ENCODE results near the gene NUTM1. TPM values are rescaled to one million over a fixed set of nuclear protein-coding genes. Genes with fewer than 3 reads are reported as not detected.

The NUTM1 gene
- total and polyA plus RNA-seq, 9 donors, result 0.04 to 0.05 TPM; not detected in 7

DNA sequence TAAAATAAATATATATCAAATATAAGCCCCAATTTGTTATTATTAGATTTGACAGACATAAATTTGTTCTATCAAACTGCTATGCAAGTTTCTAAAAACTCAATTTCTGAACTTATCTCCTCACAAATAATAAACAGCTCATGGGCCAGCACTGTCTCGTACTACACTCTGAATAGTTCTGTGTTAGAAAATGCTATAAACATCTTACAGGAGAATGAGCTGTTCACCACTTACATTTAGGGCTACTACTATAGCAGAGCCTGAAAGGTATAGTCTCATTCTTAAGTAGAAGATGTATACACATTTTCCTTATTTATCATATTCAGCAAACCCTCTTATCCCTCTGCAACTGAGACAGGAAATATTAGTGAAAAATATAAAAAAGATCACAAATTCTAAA lies 18.2 kb upstream of the NUTM1 start:
- Histone ChIP-seq H3K4me3 (ENCODE audit: low read length) (no peak overlapping the region), H3K36me3 (ENCODE audit: control insufficient read depth, insufficient read depth, low read length) (no peaks in the 10 kb centered on the region), H3K4me1 (ENCODE audit: control insufficient read depth, insufficient read depth, low read length) (no peaks in the 10 kb centered on the region), H3K27me3 (ENCODE audit: control insufficient read depth, insufficient read depth, low read length) (no peaks in the 10 kb centered on the region), H3K9me3 (replicated peaks; ENCODE audit: control insufficient read depth, low read depth, low read length) (no peaks in the 10 kb centered on the region), H3K27ac (ENCODE audit: low read length) (no peak overlapping the region)
- DNase-seq, result no peak
- no CpG with 5 or more reads among the region's 1 CpG for WGBS (ENCODE audit: insufficient coverage)

DNA sequence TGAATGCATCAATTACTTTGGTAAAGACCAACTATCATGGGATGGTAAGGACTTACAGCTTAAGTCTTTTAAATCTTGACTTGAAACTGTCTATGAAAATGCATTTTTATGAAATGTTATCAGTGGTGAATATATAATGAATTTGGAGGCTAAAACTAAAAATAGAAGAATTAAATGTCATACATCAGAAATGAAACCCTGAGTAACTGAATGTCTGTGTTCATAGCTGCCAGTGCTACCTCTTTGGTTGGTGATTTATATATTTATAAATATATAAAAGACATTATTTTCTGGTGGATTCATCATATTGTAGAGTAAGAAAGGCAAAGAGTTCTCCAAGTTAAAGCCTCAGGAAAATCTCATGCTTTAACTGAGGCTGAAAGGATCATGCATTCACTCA lies 17.7 kb upstream of the NUTM1 start:
- Histone ChIP-seq H3K36me3 (ENCODE audit: control insufficient read depth, insufficient read depth, low read length) (no peaks in the 10 kb centered on the region), H3K4me3 (ENCODE audit: low read length) (no peak overlapping the region), H3K27me3 (ENCODE audit: control insufficient read depth, insufficient read depth, low read length) (no peaks in the 10 kb centered on the region), H3K4me1 (ENCODE audit: control insufficient read depth, insufficient read depth, low read length) (no peaks in the 10 kb centered on the region), H3K27ac (ENCODE audit: low read length) (no peak overlapping the region), H3K9me3 (replicated peaks; ENCODE audit: control insufficient read depth, low read depth, low read length) (no peaks in the 10 kb centered on the region)
- no peak for DNase-seq

DNA sequence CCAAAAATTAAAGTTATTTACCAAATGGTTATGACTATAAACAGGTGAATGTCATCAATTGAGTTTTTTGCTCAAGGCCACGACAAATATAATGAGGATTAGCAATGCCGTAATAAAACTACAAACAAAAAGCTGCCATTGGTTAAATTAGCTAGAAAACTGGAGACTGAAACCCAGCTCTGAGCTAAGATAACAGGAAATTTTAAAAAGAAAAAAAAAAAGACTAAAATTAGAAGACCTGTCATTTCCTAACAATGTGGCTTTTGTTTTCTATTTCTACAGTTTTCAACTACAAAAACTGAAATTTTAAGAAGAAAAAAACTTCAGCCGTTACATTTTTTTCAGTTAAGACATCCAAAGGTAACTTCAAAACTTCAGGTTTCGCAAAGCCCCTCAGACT lies 15.2 kb upstream of the NUTM1 start:
- no peaks in the 10 kb centered on the region for H3K4me1 ChIP-seq (ENCODE audit: control insufficient read depth, insufficient read depth, low read length)
- no CpG with 5 or more reads among the region's 4 CpGs for WGBS (ENCODE audit: insufficient coverage)
- no peak for DNase-seq
- no peak overlapping the region for H3K27ac ChIP-seq (ENCODE audit: low read length)
- H3K4me3 ChIP-seq (ENCODE audit: low read length), result no peak overlapping the region
- no peaks in the 10 kb centered on the region for H3K9me3 ChIP-seq (replicated peaks; ENCODE audit: control insufficient read depth, low read depth, low read length)
- no peaks in the 10 kb centered on the region for H3K36me3 ChIP-seq (ENCODE audit: control insufficient read depth, insufficient read depth, low read length)
- H3K27me3 ChIP-seq (ENCODE audit: control insufficient read depth, insufficient read depth, low read length), result no peaks in the 10 kb centered on the region

DNA sequence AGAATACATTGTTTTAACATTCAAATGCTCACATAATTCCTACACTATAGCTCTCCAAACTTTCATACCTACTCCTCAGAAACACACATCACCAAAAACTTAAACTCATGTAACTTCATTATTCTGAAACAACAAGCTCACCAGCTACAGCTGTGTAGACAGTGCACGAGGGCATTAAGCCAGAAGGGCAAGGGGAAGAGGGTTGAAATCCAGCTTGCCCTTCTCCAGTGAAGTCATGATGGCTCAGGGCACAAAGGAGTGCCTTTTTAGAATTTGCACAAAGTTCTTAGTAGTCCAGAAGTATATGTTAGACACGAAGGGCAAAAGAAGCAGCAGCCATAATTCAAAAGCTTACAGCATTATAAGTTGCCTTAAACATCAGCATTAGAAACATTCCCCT lies 14.1 kb upstream of the NUTM1 start:
- H3K4me1 ChIP-seq (ENCODE audit: control insufficient read depth, insufficient read depth, low read length), result no peaks in the 10 kb centered on the region
- no peaks in the 10 kb centered on the region for H3K36me3 ChIP-seq (ENCODE audit: control insufficient read depth, insufficient read depth, low read length)
- DNase-seq, result no peak
- H3K9me3 ChIP-seq (replicated peaks; ENCODE audit: control insufficient read depth, low read depth, low read length), result no peaks in the 10 kb centered on the region
- H3K27ac ChIP-seq (ENCODE audit: low read length), result no peak overlapping the region
- H3K27me3 ChIP-seq (ENCODE audit: control insufficient read depth, insufficient read depth, low read length), result no peaks in the 10 kb centered on the region
- no peak overlapping the region for H3K4me3 ChIP-seq (ENCODE audit: low read length)
- WGBS (ENCODE audit: insufficient coverage), result 33% methylated on average over 1 of the region's 2 CpGs

DNA sequence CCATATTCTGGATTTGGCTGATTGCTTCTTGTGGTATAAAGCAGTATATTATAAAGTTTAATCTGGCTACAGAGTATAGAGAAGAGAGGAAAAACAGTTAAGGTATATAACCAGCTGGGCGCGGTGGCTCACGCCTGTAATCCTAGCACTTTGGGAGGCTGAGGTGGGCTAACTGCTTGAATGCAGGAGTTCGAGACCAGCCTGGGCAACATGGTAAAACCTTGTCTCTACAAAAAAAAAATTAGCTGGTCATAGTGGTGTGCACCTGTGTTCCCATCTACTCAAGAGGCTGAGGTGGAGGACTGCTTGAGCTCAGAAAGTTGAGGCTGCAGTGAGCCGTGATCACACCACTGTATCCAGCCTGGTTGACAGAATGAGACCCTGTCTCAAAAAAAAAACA lies 12.8 kb upstream of the NUTM1 start:
- H3K9me3 ChIP-seq (replicated peaks; ENCODE audit: control insufficient read depth, low read depth, low read length), result no peaks in the 10 kb centered on the region
- H3K27me3 ChIP-seq (ENCODE audit: control insufficient read depth, insufficient read depth, low read length), result no peaks in the 10 kb centered on the region
- H3K27ac ChIP-seq (ENCODE audit: low read length), result no peak overlapping the region
- H3K4me1 ChIP-seq (ENCODE audit: control insufficient read depth, insufficient read depth, low read length), result no peaks in the 10 kb centered on the region
- no peak overlapping the region for H3K4me3 ChIP-seq (ENCODE audit: low read length)
- DNase-seq, result no peak
- 100% methylated on average over 3 of the region's 5 CpGs for WGBS (ENCODE audit: insufficient coverage)
- no peaks in the 10 kb centered on the region for H3K36me3 ChIP-seq (ENCODE audit: control insufficient read depth, insufficient read depth, low read length)

DNA sequence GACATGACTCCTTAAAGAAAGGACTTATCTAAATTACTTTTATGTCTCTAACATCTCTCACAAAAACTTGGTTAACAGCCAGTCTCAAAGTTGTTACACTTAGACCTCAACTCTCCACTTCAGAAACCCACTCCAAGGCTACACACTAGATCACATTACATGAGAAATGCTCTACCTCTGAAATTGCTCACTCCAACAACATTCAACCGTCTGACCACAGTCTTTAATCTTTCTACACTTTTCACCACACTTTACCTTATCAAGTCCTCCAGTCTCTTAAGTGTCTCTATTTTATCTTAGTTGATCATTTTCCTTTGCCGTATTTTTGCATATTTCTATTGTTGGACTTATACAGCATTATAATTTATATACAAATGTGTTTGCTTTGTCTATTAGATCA lies 11.3 kb upstream of the NUTM1 start:
- DNase-seq, result no peak
- H3K36me3 ChIP-seq (ENCODE audit: control insufficient read depth, insufficient read depth, low read length), result no peaks in the 10 kb centered on the region
- WGBS (ENCODE audit: insufficient coverage), result no CpG with 5 or more reads among the region's 2 CpGs
- no peaks in the 10 kb centered on the region for H3K27me3 ChIP-seq (ENCODE audit: control insufficient read depth, insufficient read depth, low read length)
- H3K4me3 ChIP-seq (ENCODE audit: low read length), result no peak overlapping the region
- no peak overlapping the region for H3K27ac ChIP-seq (ENCODE audit: low read length)
- H3K4me1 ChIP-seq (ENCODE audit: control insufficient read depth, insufficient read depth, low read length), result peaks cover 2% of the 10 kb centered on the region
- H3K9me3 ChIP-seq (replicated peaks; ENCODE audit: control insufficient read depth, low read depth, low read length), result no peaks in the 10 kb centered on the region

DNA sequence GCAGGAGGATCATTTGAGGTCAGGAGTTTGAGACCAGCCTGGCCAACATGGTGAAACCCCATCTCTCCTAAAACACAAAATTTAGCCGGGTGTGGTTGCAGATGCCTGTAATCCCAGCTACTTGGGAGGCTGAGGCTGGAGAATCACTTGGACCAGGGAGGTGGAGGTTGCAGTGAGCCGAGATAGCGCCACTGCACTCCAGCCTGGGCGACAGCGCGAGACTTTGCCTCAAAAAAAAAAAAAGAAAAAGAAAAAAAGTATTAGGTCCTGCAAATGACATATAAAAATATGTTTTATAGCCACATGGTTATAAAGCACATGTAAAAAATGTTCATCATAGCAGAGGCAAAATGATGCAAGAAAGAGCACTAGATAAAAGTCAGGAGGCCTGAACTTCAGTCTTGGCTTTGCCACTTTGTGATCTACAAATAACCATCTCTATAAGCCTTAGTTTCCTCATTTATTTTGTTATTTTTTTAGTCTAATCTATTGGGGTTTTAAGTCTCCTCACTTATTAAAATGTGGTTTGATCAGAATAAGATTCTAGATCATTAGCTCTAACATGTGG lies 10.5 kb upstream of the NUTM1 start:
- no peak overlapping the region for H3K27ac ChIP-seq (ENCODE audit: low read length)
- peaks cover 6% of the 10 kb centered on the region for H3K4me1 ChIP-seq (ENCODE audit: control insufficient read depth, insufficient read depth, low read length)

DNA sequence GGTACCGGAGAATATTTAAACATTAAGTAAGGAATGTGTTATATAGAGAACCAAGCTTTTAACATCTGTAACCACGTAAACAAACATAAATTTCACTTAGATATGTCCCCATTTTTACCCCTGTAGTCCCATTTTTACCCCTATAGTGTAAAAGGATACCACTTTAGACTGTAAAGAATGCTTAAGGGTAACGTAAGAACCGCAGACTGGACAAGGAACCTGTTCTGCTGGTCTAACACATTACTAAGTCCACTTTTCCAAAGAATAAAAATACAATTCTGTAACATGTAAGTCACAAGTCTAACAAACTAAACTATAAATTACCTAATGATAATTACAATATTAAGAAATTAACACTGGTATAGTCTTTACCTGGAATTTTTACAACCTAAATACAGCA lies 8.4 kb upstream of the NUTM1 start:
- H3K9me3 ChIP-seq (replicated peaks; ENCODE audit: control insufficient read depth, low read depth, low read length), result no peaks in the 10 kb centered on the region
- peaks cover 3% of the 10 kb centered on the region for H3K36me3 ChIP-seq (ENCODE audit: control insufficient read depth, insufficient read depth, low read length)
- no peaks in the 10 kb centered on the region for H3K27me3 ChIP-seq (ENCODE audit: control insufficient read depth, insufficient read depth, low read length)
- DNase-seq, result no peak
- H3K27ac ChIP-seq (ENCODE audit: low read length), result no peak overlapping the region
- no peak overlapping the region for H3K4me3 ChIP-seq (ENCODE audit: low read length)
- no CpG with 5 or more reads among the region's 4 CpGs for WGBS (ENCODE audit: insufficient coverage)
- peaks cover 6% of the 10 kb centered on the region for H3K4me1 ChIP-seq (ENCODE audit: control insufficient read depth, insufficient read depth, low read length)

More for the DNA sequence above, 10.5 kb upstream of the NUTM1 start:
- H3K4me3 ChIP-seq (ENCODE audit: low read length), result no peak overlapping the region
- no peaks in the 10 kb centered on the region for H3K27me3 ChIP-seq (ENCODE audit: control insufficient read depth, insufficient read depth, low read length)
- DNase-seq, result no peak
- no peaks in the 10 kb centered on the region for H3K9me3 ChIP-seq (replicated peaks; ENCODE audit: control insufficient read depth, low read depth, low read length)
- no peaks in the 10 kb centered on the region for H3K36me3 ChIP-seq (ENCODE audit: control insufficient read depth, insufficient read depth, low read length)
- 100% methylated on average over 1 of the region's 6 CpGs for WGBS (ENCODE audit: insufficient coverage)

DNA sequence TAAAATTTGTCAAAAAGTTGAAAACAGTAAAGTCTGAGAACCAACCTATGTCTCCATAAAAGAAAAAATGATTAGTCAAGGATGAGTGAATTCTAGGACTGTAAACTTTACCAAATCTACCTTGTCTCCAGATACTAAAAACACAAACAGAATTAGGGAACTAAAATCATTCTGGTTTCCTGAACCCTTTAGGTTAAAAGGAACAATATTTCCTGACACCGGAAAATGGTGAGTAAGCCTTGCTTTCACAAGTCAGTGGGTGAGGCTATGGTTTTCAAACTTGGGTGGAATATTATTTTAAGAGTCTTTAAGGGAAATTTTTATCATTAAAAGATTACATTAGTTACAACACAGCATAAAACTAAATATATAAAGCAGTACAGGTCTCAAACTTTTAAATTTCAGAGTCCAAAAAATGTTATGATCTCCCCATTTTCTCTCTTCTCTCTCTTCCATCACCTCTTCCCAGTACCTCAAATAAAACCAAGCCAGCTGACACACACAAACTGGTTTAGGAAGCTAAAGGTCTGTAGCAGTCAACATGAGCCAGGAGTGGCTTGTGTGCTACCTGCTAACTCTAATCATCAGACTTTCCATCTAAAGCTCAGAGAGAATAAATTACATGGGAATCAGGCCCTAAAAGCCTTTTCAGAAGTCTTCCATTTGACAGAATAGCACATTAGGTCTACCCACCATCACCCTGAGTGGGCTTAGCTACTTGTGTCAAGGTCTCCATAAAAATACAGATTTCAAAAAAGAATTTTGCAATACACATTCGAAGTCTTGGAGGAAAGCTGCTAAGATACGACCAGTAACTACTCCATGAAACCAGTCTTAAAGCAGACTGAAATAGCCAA lies 7.7 kb upstream of the NUTM1 start:
- no CpG with 5 or more reads among the region's 3 CpGs for WGBS (ENCODE audit: insufficient coverage)
- H3K36me3 ChIP-seq (ENCODE audit: control insufficient read depth, insufficient read depth, low read length), result peaks cover 6% of the 10 kb centered on the region
- peak overlapping the region; percentile 20 for H3K27ac ChIP-seq (ENCODE audit: low read length)
- no peak overlapping the region for H3K4me3 ChIP-seq (ENCODE audit: low read length)
- H3K4me1 ChIP-seq (ENCODE audit: control insufficient read depth, insufficient read depth, low read length), result peaks cover 6% of the 10 kb centered on the region
- no peaks in the 10 kb centered on the region for H3K27me3 ChIP-seq (ENCODE audit: control insufficient read depth, insufficient read depth, low read length)
- DNase-seq, result peak; percentile 30
- H3K9me3 ChIP-seq (replicated peaks; ENCODE audit: control insufficient read depth, low read depth, low read length), result no peaks in the 10 kb centered on the region

DNA sequence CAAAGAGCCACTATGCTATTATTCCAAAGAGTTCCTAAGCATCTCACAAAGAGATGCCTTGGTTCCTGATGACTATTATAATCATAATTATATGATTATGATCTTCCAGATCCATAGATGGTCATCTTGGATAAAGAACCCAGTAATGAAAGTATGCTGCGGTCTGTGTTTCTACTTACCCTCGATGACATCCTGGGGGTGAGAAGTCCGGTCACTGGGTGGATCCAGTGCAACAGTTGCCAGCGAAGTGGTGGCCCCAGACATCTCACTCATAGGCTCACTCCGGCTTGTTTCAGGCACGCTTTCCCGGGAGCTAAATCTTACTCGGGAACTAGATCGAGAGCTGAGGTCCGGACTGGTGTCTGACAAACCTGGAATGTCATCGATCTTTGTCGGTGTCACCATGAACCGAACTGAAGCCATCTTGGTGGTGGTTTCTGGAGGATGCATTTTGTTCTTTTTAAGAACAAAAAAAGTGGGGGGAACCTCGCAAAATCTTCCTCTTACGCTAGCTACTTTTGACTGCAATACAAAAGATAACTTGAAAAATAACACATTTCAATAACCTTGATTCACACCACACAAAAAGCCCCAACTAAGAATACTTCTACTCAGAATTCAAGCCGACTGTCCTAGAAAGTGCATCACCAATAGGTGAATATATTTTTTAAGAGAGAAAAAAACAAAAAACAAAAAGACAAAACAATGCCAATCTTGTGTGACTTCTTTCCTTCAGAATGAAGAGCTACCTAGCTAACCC lies 6.7 kb upstream of the NUTM1 start:
- DNase-seq, result no peak
- peaks cover 10% of the 10 kb centered on the region for H3K36me3 ChIP-seq (ENCODE audit: control insufficient read depth, insufficient read depth, low read length)
- H3K9me3 ChIP-seq (replicated peaks; ENCODE audit: control insufficient read depth, low read depth, low read length), result no peaks in the 10 kb centered on the region
- H3K27me3 ChIP-seq (ENCODE audit: control insufficient read depth, insufficient read depth, low read length), result no peaks in the 10 kb centered on the region
- H3K4me3 ChIP-seq (ENCODE audit: low read length), result peak overlapping the region; percentile 91
- no peak overlapping the region for H3K27ac ChIP-seq (ENCODE audit: low read length)
- peaks cover 6% of the 10 kb centered on the region for H3K4me1 ChIP-seq (ENCODE audit: control insufficient read depth, insufficient read depth, low read length)
- WGBS (ENCODE audit: insufficient coverage), result 84% methylated on average over 9 of the region's 16 CpGs

Data from muscle of leg (tissue), 11 donors.